Activated CD8-positive, alpha-beta memory T cell treated with anti-CD3 and anti-CD28 coated beads for 36 hours (primary cell): ENCODE results near the gene RTP1. TPM values are rescaled to one million over a fixed set of nuclear protein-coding genes. Genes with fewer than 3 reads are reported as not detected.
"Not testable (repeated sequence)": the region's sequence is repeated elsewhere in the genome, so short reads cannot be mapped to it uniquely, and the experiment has no call there.

Experiments
- CTCF ChIA-PET: fragments of 350-600 bp; sonication (Branson Sonifier 250); formaldehyde crosslinking; loops from one replicate; lab custom pipeline; 2021; ENCODE audit warnings: antibody characterized with exemption; lab: Charles Lee
- POLR2A ChIA-PET: fragments of 350-600 bp; sonication (Branson Sonifier 250); formaldehyde crosslinking; loops from one replicate; lab custom pipeline; 2021; ENCODE audit warnings: antibody characterized with exemption; lab: Charles Lee
- total RNA-seq, 2 experiments: library from RNA; stranded (reverse); gene quantifications; one replicate each; pipeline ENCODE4 v1.2.3, GENCODE V29; 2021

The RTP1 gene
- total RNA-seq, 2 experiments from 2014 or later = not detected

- POLR2A ChIA-PET = no interaction called here
These were observed 6.0 kb upstream of the RTP1 start for GRCh38 chr3:187191271-187191670.

GRCh38 chr3:187193181-187193580, 4.1 kb upstream of the RTP1 start:
- ChIA-PET POLR2A (no interaction called here), CTCF (interaction anchor here (0.6 kb wide), 1 partner anchor 356 kb away, joined by 3 read pairs; no protein-coding TSS in a partner anchor)

More at GRCh38 chr3:187191271-187191670, 6.0 kb upstream of the RTP1 start:
- CTCF ChIA-PET = interaction anchor here (0.6 kb wide), 2 partner anchors 190 to 208 kb away, joined by 3 read pairs; no protein-coding TSS in a partner anchor

DNA sequence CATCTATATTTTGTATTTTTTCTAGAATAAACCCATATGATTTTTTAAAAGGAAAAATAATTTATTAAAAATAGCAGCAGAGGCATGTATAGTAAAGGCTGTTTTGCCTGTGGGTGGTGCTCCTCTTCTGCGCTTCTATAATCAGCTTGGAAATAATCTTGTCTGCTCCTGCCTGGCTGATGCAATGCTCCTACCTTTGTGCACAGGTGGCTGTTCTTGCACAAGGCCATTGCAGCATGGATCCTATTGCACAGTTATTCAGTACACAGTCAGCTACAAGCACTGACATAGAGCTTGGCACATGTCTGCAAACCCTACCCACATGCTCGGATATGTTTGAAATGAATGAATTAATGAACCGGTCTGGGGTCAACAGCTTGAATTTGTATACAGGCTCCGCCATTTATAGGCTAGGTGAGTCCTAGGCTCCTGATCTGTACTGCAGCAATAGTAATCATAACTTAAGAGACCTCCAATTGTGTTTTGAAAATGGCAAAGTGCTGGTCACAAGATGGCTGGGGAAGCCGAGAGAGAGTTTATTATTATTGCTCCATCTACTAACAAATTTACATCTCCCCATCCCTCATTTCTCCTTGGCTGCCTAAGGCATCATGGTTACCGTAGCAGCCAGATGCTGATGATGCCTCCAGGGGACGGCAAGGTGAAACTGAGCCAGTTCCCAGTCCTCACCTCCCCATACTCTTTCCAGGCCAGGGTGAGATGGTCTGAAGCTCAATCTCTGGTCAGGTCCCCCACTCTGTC, 532 bp upstream of the RTP1 start:
- CTCF ChIA-PET = interaction anchor here (0.9 kb wide), 1 partner anchor 46 kb away, joined by 3 read pairs; no protein-coding TSS in a partner anchor
- POLR2A ChIA-PET = no interaction called here

GRCh38 chr3:187198490-187198889, 1.2 kb downstream of the RTP1 start:
- CTCF ChIA-PET = no interaction called here
- POLR2A ChIA-PET = no interaction called here

- POLR2A ChIA-PET = not testable (repeated sequence)
These were observed 2.3 kb downstream of the RTP1 start for GRCh38 chr3:187199463-187200050.

DNA sequence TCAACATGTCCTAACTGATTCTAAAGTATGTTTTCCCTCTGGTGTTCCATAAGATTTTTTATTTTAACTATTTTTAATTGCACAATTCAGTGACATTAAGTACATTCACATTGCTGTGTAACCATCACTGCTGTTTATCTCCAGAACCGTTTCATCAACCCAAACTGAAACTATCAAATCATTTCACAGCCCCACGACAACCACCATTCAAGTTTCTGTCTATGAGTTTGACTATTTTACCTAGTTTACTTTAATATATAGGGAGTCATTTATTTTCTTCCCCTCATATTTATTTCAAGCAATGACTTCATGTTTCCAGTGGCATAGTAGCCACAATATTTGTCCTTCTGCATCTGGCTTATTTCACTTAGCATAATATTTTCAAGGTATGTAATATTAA, 8.4 kb downstream of the RTP1 start:
- CTCF ChIA-PET = no interaction called here
- POLR2A ChIA-PET = no interaction called here

More at GRCh38 chr3:187199463-187200050, 2.3 kb downstream of the RTP1 start:
- CTCF ChIA-PET = interaction anchor here (0.6 kb wide), 1 partner anchor 17 kb away, joined by 3 read pairs; no protein-coding TSS in a partner anchor

- ChIA-PET POLR2A (no interaction called here), CTCF (interaction anchor here (0.9 to 1.1 kb wide), 2 partner anchors 13 to 19 kb away, joined by 3 to 4 read pairs; no protein-coding TSS in a partner anchor)
These were observed 9.8 kb downstream of the RTP1 start for GRCh38 chr3:187207062-187207461.

- CTCF ChIA-PET = interaction anchor here (0.9 to 1.1 kb wide), 2 partner anchors 13 to 20 kb away, joined by 3 to 4 read pairs; no protein-coding TSS in a partner anchor
- POLR2A ChIA-PET = no interaction called here
These were observed 10.3 kb downstream of the RTP1 start for GRCh38 chr3:187207624-187208023.

DNA sequence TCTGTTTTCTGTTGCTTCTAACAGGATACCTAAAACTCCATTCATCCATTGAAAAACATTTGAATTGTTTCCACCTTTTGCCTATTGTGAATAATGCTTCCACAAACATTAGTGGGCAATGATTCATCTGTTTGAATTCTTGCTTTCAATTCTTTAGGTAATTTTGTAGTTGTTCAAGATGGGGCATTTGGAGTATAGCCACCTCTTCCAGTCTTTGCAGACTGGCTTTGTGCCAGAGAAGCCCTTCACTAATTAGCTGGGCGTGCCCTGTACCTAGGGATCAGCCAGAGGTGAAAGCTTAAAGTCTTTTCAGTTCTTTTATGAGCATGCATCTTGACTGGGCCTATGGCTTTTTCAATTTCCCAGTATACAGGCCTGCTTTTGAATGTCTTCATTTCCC, 10.9 kb downstream of the RTP1 start:
- CTCF ChIA-PET = interaction anchor here (0.9 to 1.1 kb wide), 2 partner anchors 12 to 21 kb away, joined by 3 to 4 read pairs; no protein-coding TSS in a partner anchor
- POLR2A ChIA-PET = no interaction called here

DNA sequence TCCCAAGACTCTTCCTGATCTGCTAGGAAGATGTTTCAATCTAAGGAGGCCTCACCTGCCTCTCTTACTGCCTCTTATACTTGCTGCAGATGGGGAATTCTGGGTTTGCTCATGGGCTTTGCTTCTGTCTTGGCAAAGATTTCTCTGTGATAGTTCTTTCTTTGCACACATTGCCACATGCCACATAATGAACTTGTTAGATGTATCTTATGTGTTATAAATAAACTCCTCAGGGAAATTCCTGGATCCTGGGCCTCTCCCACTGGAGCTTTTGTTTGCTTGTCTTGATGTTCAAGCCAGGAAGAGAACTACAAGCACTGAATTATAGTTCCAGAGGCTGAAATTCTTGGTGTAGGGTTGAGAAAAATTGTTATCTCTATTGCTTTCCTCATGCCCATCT, 12.2 kb downstream of the RTP1 start:
- POLR2A ChIA-PET = no interaction called here

GRCh38 chr3:187210091-187210490, 12.8 kb downstream of the RTP1 start:
- ChIA-PET CTCF (no interaction called here), POLR2A (no interaction called here)

More for the DNA sequence above, 12.2 kb downstream of the RTP1 start:
- CTCF ChIA-PET = no interaction called here

DNA sequence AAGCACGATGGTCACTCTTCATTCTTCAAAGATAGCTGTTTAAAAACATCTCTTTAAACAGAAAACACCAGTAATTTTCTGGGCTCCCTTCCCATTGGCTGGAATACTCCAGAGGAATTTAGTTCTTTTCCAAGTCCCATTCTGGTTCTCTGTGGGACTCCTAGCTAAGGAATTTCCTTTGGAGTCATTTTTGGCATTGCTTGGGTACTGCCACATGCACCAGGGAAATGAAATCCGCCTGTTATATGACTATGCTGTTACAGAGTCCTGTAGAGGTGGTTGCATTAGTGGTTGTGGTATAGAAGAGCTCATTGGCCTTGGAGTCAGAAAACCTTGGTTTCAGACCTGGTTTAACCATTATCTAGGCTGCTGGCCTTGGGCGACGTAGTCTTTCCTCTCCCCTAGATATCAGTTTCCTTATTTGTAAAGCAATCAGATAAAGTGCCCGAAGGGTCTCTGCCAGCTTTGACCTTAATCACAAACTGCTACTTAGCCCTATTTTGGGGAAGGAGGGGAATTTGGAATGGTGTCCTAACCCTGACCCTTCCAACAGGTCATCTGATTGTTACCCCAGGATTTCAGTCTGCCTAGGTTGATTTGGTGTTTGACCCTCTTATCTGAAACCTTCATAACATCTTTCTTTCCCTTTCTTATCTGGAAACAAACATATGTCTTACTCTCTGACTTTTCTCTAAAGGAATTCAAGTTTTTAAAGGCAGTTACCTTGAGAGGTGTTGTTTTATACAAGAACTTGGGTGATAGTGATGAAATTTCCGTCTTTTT, 13.4 kb downstream of the RTP1 start:
- ChIA-PET POLR2A (no interaction called here), CTCF (no interaction called here)

DNA sequence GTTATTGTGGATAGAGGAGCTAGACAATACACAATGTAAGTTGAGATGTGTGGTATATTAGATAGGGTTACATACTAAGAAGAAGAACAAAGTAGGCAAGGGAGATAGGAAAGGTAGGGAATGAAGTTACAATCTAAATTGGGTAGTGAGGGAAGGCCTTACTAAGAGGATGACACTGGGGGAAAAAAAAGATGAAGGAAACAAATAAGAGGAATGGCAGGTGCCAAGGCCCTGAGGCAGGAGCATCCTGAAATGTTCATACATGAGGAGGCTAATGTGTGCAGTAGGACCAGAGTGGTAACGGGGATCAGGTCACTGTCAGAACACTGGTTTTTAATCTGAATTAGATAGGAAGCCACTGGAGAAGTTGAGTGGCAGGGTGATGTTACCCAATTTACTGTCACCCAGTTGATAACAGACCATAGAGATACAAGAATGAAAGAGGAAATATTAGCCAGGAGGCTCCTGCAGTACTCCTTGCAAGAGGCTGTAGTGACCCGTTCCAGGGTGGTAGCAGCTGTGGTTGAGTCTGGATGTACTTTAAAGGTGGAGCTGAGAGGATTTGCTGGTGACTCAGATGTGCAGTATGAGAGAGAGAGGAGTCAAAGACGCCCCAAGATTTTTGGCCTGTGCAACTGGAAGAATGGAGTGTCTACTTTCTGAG, 14.4 kb downstream of the RTP1 start:
- POLR2A ChIA-PET = interaction anchor here (0.6 kb wide), 1 partner anchor 1951 kb away, joined by 3 read pairs; no protein-coding TSS in a partner anchor
- CTCF ChIA-PET = no interaction called here

- POLR2A ChIA-PET = interaction anchor here (0.6 kb wide), 1 partner anchor 1951 kb away, joined by 3 read pairs; no protein-coding TSS in a partner anchor
- CTCF ChIA-PET = no interaction called here
These were observed 14.9 kb downstream of the RTP1 start for GRCh38 chr3:187212196-187212545.

GRCh38 chr3:187212705-187213104, 15.4 kb downstream of the RTP1 start:
- ChIA-PET CTCF (no interaction called here), POLR2A (no interaction called here)

GRCh38 chr3:187213616-187214015, 16.3 kb downstream of the RTP1 start:
- CTCF ChIA-PET = no interaction called here
- POLR2A ChIA-PET = no interaction called here

DNA sequence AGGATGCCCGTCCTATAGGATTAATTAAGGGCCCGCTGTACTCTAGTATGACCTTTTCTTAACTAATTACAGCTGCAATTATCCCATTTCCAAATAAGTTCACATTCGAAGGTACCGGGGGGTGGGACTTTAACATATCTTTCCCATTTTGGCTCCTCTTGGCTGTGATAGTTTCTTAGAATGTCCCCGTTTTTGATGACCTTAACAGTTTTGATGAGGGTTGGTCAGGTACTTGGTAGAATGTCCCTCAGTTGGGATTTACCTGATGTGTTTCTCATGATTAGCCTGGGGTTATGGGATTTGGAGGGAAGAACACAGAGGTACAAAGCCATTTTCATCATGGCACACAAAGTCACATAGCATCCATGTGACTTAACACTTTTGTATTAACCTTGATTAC, 18.2 kb downstream of the RTP1 start:
- ChIA-PET POLR2A (no interaction called here), CTCF (interaction anchor here (1.2 kb wide), 1 partner anchor 104 kb away, joined by 3 read pairs; no protein-coding TSS in a partner anchor)

DNA sequence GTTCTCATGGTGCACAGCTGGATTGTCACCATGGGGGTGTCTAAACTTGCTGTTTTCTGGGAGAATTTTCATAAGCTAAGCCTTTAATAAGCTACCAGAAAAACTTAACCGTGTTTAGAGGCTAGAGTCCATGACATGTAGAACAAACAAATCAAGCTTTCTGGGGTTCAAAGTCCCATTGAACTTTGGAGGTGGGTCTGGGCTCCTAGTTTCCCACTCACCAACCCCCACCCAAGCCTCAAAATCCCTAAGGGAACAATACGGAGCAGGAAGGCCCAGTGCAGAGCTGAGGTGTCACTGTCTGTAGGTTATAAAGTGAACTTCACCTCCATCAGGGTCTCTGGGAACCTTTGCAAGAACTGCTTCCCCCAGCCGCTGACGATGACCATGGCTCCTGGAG, 25.5 kb downstream of the RTP1 start:
- ChIA-PET CTCF (no interaction called here), POLR2A (no interaction called here)

DNA sequence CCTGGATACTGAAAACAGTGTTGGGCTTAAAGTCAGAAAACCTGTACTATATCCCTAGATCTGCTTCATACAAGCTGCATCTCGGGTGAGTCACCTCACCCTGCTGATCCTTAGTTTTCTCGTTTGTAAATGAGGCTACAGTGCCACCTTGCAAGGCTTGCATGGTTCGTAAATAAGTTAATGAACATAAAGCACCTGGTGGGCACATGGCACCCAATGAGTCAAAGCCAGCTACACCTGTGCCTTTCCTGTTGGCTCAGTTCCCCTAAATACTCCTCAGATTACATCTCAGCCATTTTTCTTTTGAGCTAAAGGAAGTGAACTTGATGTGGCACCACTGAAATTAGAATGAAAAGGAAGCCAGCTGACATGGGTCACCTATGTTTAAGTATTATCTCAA, 26.5 kb downstream of the RTP1 start:
- CTCF ChIA-PET = interaction anchor here (0.7 kb wide), 1 partner anchor 1136 kb away, joined by 4 read pairs; no protein-coding TSS in a partner anchor
- POLR2A ChIA-PET = no interaction called here
